Measurements from ENCODE around the gene NIPBL.
"Not testable (repeated sequence)": the region's sequence is repeated elsewhere in the genome, so short reads cannot be mapped to it uniquely, and the experiment has no call there.

NIPBL gene

GRCh38 chr5:37015795-37016666, 139.5 kb downstream of the NIPBL start:
- no peak for DNase-seq (ENCODE audit: low read depth in 1 of 2, low spot score in 1 of 2)

- DNase-seq (ENCODE audit: low read depth in 1 of 2, low spot score in 1 of 2), result no peak
Measured at GRCh38 chr5:37028910-37029309, 152.3 kb downstream of the NIPBL start.

DNA sequence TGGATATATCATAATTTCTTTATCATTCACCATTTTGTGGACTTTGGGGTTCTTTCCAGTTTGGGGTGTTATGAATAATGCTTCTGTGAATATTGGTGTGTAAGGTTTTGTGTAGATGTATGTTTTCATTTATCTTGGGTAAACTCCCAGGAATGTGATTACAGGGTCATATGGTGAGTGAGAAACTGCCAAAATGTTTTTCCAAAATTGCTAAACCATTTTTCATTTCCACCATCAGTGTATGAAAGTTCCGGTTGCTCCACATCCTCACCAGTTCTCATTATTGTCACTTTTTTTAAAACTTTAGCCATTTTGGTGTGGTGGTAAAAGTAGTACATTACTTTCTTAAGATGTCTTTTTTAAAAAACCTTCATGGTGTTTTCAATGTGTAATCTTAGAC, 152.9 kb downstream of the NIPBL start:
- no peak for DNase-seq (ENCODE audit: low read depth in 1 of 2, low spot score in 1 of 2)

DNA sequence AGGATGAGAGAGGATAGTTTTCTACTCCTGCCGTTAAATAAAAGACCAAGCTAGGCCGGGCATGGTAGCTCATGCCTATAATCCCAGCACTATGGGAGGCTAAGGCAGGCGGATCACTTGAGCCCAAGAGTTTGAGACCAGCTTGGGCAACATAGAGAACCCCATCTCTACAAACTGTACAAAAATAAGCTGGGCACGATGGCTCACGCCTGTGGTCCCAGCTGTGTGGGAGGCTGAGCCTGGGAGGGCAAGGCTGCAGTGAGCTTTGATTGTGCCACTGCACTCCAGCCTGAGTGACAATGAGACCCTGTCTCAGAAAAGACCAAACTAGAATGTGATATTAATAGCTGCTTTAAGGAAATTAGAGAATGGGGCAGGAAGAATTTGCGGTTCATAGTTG, 158.4 kb downstream of the NIPBL start:
- no peak for DNase-seq (ENCODE audit: low read depth in 1 of 2, low spot score in 1 of 2)

GRCh38 chr5:37037840-37038239, 161.3 kb downstream of the NIPBL start:
- no peak for DNase-seq (ENCODE audit: low read depth in 1 of 2, low spot score in 1 of 2)

DNA sequence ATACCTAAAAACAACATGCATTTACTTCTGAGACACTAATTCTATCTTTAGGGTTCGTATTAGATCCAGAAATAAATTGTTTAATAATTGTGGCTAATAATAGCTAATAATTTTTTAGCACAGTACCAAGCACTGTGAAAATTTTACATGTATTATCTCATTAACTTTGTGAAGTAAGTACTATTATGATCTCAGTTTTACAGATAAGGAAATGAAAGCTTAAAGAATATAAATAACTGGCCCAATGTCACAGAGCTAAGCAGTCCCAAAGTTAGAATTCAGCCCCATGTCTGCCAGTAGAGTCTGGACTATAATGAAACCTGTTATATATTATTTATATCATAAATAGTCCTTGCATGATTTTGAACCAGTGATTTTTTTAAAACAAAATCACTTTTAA, 163.3 kb downstream of the NIPBL start:
- DNase-seq (ENCODE audit: low read depth in 1 of 2, low spot score in 1 of 2), result no peak

DNA sequence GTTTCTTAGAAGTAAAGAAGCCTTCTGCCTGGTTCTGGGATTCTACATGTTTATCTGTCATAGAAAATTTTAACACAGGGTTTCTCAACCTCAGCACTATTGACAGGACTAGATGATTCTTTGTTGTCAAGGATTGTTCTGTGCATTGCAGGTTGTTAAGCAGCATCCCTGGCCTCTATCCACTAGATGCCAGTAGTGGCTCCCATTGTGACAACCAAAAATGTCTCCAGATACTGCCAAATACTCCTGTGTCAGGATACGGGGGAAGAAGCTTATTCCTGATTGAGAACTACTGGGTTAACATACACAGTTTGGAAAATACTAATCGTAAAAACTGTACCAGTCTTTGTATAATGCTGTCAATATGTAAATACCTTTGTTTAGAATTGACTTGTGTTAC, 167.1 kb downstream of the NIPBL start:
- DNase-seq (ENCODE audit: low read depth in 1 of 2, low spot score in 1 of 2), result no peak

DNA sequence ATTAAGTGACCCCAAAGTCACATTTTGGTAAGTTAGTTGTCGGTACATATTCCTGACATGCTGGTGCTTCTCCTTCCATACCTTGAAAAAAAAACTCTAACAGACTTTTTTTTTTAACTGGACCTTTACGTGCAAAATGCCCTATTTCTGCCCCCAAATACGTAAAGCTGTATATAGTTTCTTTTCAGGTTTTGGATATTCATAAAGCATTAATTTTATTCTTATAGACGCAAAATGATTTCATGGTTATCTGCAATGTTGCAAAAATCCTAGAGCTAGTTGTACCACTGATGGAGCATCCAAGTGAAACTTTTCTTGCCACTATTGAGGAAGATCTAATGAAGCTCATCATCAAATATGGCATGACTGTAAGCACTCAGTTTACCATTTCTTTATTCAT, 167.6 kb downstream of the NIPBL start:
- no peak for DNase-seq (ENCODE audit: low read depth in 1 of 2, low spot score in 1 of 2)

DNA sequence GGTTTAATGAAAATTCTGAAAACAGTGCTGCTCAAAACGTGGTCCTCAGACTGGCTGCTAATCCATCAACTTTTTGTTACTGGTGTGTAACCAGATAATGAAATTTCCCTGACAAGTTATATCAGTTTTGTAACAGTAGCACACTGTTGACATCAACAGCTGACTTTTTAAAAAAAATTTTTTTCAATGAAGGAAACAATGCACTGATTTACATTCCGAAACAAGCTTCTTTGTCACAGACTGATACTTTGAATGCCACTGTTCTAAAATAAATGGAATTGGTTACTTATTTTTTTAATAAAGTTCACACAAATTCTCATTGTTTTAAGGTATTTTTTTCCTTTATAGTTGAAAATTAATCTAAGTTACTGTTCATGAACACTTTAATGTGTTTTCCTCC, 169.1 kb downstream of the NIPBL start:
- DNase-seq (ENCODE audit: low read depth in 1 of 2, low spot score in 1 of 2), result no peak

DNA sequence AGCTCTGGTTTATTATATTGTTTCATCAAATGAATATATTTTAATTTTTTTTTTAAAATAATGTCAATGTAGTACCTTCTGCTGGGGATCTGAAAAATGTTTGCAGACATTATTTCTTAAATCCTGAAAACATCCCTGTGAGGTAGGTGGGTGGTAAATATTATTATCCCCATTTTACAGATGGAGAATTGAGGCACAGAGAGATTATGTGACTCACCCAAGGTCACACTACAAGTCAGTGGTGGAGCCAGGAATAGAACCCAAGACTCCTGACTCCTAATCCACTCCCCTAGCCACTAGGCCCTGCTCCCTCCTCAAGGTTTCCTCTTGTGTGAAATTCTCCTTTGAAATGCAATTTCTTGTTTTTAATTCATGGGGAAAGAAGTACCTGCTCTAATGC, 171.4 kb downstream of the NIPBL start:
- DNase-seq (ENCODE audit: low read depth in 1 of 2, low spot score in 1 of 2), result no peak

DNA sequence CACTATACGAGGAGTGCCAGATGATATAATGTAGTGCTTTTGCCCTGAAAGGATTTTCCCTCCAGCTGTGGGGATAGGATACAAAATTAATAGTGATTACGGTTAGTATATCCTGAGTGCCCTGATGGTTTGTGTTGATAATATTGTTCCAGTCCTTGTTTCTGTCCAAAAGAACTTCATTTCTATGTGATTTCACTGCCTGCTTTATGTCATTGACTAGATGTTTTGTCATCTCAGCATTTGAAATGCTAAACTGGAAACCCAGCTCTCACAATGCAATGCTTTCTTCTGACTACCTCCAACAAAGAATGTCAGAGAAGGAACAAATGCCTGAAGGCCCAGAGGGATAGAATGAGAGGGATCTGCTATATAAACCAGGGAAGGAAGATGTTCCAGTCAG, 177.8 kb downstream of the NIPBL start:
- no peak for DNase-seq (ENCODE audit: low read depth in 1 of 2, low spot score in 1 of 2)

DNA sequence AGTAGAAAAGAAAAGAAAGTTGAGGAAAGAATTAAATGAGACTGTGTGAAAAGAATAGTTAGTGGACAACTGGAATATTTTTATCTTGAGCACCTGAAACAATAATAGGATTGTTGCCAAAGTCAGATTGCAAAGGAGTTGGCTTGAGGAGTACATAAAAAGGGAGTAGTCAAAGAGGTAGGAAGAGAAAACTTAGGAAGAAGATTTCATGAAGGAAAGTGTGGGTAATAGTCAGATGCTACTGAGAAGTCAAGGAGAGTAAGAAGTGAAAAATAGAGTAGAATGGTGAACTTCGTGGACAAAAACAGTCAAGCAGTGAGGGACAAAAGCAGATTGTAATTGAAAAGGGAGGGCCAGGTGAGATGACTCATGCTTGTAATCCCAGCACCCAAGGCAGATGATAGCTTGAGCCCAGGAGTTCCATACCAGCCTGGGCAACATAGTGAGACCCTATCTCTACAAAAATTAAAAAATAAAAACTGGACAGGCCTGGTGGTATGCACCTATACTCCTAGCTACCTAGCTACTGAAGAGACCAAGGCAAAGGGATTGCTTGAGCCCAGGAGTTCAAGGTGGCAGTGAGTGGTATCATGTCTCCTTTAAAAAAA, 178.9 kb downstream of the NIPBL start:
- no peak for DNase-seq (ENCODE audit: low read depth in 1 of 2, low spot score in 1 of 2)

- no peak for DNase-seq (ENCODE audit: low read depth in 1 of 2, low spot score in 1 of 2)
Measured at GRCh38 chr5:37056762-37057161, 180.2 kb downstream of the NIPBL start.

GRCh38 chr5:37060030-37060429, 183.5 kb downstream of the NIPBL start:
- no peak for DNase-seq (ENCODE audit: low read depth in 1 of 2, low spot score in 1 of 2)

GRCh38 chr5:37063739-37064138, 187.2 kb downstream of the NIPBL start:
- DNase-seq (ENCODE audit: low read depth in 1 of 2, low spot score in 1 of 2), result no peak

- no peak for DNase-seq (ENCODE audit: low read depth in 1 of 2, low spot score in 1 of 2)
Measured at GRCh38 chr5:37064442-37064841, 187.9 kb downstream of the NIPBL start.

- DNase-seq (ENCODE audit: low read depth in 1 of 2, low spot score in 1 of 2), result no peak
Measured at GRCh38 chr5:37071487-37071886, 194.9 kb downstream of the NIPBL start.

DNA sequence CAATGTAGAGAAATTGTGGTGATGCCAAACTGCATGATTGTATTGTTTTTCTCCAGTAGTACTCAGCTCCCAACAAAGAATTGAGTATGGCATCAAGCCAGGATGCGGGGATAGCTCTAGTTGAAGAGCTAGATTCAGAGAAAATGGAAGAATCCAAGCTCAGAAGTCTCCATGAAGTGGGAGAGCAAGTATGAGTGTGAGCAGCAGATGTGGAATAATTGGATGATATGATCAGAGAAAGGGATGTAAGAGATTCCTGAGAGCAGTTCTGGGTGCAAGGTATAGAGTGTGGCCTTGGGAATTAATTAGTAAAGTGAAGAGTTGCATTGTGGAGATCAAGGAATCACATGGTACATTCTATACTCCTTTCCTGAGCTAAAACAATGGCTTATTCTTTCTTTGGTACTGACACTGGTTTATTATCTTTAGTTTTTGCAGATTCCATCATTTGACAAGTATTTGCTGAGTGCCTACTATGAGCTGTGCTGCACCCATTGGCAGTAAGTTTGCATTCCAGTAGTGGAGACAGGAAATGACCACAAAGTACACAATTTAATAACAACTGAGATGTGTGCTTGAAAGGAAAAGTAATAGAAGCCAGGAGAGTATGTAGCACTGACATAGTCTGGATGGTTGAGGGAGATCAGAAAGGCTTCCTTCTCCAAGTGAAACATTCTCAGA, 195.5 kb downstream of the NIPBL start:
- DNase-seq (ENCODE audit: low read depth in 1 of 2, low spot score in 1 of 2), result no peak

- no peak for DNase-seq (ENCODE audit: low read depth in 1 of 2, low spot score in 1 of 2)
Measured at GRCh38 chr5:37075399-37075950, 198.9 kb downstream of the NIPBL start.

DNA sequence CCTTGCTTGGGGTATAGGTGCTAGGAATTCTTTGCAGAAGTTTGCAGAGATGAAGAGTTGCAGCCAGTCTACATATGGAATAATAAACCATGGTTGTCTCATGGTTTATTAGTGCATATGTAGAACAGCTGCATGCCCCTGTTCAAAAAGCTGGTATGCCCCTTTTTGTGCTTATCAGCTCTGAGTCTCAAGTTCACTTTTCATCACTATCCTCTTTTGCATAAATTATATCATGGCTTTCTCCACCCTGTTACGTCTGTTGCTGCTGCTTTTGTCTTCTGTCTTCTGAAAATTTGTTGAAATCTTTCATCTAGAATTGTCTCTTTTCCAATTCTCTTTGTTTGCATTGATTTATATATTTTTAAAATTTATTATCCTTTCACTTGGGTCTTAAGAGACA, 200.6 kb downstream of the NIPBL start:
- DNase-seq (ENCODE audit: low read depth in 1 of 2, low spot score in 1 of 2), result no peak

- no peak for DNase-seq (ENCODE audit: low read depth in 1 of 2, low spot score in 1 of 2)
Measured at GRCh38 chr5:37080697-37081096, 204.1 kb downstream of the NIPBL start.

GRCh38 chr5:37082977-37083376, 206.4 kb downstream of the NIPBL start:
- not testable (repeated sequence) for DNase-seq (ENCODE audit: low read depth in 1 of 2, low spot score in 1 of 2)
